HEK293 (cell line): ENCODE measurements around the gene GPR180.

Experiments used
- HOXA7 ChIP-seq: sonication (generic); formaldehyde crosslinking; IDR thresholded peaks from 2 replicates; pipeline ENCODE4 v1.8.1; 2022; ENCODE audit warnings: missing genetic modification reagents, borderline replicate concordance
- IKZF3 ChIP-seq: fragments of 450-650 bp; IDR thresholded peaks from 2 replicates; pipeline ENCODE4 v1.5.0; 2018; ENCODE audit warnings: missing biosample characterization, mild to moderate bottlenecking, missing genetic modification characterization, moderate library complexity
- RBAK ChIP-seq: fragments of 450-650 bp; formaldehyde crosslinking; IDR thresholded peaks from 2 replicates; pipeline ENCODE4 v1.5.1; 2016; ENCODE audit warnings: missing biosample characterization, missing genetic modification characterization
- SALL2 ChIP-seq: fragments of 450-650 bp; formaldehyde crosslinking; IDR thresholded peaks from 2 replicates; pipeline ENCODE4 v1.5.0; 2017; ENCODE audit warnings: missing biosample characterization, mild to moderate bottlenecking, missing genetic modification characterization, borderline replicate concordance
- SCRT1 ChIP-seq: fragments of 450-650 bp; formaldehyde crosslinking; IDR thresholded peaks from 2 replicates; pipeline ENCODE4 v1.5.1; 2016; ENCODE audit warnings: missing biosample characterization, missing genetic modification characterization, borderline replicate concordance
- SCRT2 ChIP-seq: fragments of 450-650 bp; formaldehyde crosslinking; IDR thresholded peaks from 2 replicates; pipeline ENCODE4 v1.5.1; 2016; ENCODE audit warnings: missing biosample characterization, missing genetic modification characterization
- WT1 ChIP-seq: fragments of 450-650 bp; formaldehyde crosslinking; IDR thresholded peaks from 2 replicates; pipeline ENCODE4 v1.5.1; 2016; ENCODE audit warnings: missing biosample characterization, missing genetic modification characterization
- ZBTB11 ChIP-seq: fragments of 450-650 bp; formaldehyde crosslinking; conservative IDR thresholded peaks from 2 replicates; pipeline ENCODE4 v1.5.1; 2016; ENCODE audit warnings: low read depth, missing biosample characterization, missing genetic modification characterization
- ZBTB6 ChIP-seq: fragments of 450-650 bp; formaldehyde crosslinking; IDR thresholded peaks from 2 replicates; pipeline ENCODE4 v1.5.1; 2017; ENCODE audit warnings: missing biosample characterization, missing genetic modification characterization
- ZFHX2 ChIP-seq: fragments of 450-650 bp; formaldehyde crosslinking; conservative IDR thresholded peaks from 2 replicates; pipeline ENCODE4 v1.5.1; 2016; ENCODE audit warnings: missing biosample characterization, missing genetic modification characterization
- ZFP69B ChIP-seq: fragments of 450-650 bp; formaldehyde crosslinking; IDR thresholded peaks from 2 replicates; pipeline ENCODE4 v1.5.1; 2016; ENCODE audit warnings: missing biosample characterization, missing genetic modification characterization
- ZNF223 ChIP-seq: fragments of 450-650 bp; formaldehyde crosslinking; IDR thresholded peaks from 2 replicates; pipeline ENCODE4 v1.5.1; 2016; ENCODE audit warnings: missing biosample characterization, missing genetic modification characterization
- ZNF24 ChIP-seq: fragments of 450-650 bp; formaldehyde crosslinking; IDR thresholded peaks from 2 replicates; pipeline ENCODE4 v1.5.1; 2016; ENCODE audit warnings: missing biosample characterization, missing genetic modification characterization
- ZNF26 ChIP-seq: fragments of 450-650 bp; formaldehyde crosslinking; IDR thresholded peaks from 2 replicates; pipeline ENCODE4 v1.5.1; 2016; ENCODE audit warnings: missing biosample characterization, missing genetic modification characterization
- ZNF274 ChIP-seq, 2 experiments: fragments of 200-500 bp in 1 of 2; fragments of 450-650 bp in 1 of 2; sonication (Bioruptor generic) in 1 of 2; formaldehyde crosslinking in 1 of 2; IDR thresholded peaks; 2 replicates each; pipeline versions ENCODE4 v1.5.1 to v1.6.1; 2014 to 2016; ENCODE audit warnings: borderline replicate concordance in 1 of 2, inconsistent platforms in 1 of 2, low read length in 1 of 2, missing biosample characterization in 1 of 2, missing genetic modification characterization in 1 of 2
- ZNF302 ChIP-seq: fragments of 450-650 bp; formaldehyde crosslinking; IDR thresholded peaks from 2 replicates; pipeline ENCODE4 v1.5.1; 2016; ENCODE audit warnings: missing biosample characterization, missing genetic modification characterization, low read depth
- ZNF391 ChIP-seq: fragments of 450-650 bp; formaldehyde crosslinking; IDR thresholded peaks from 2 replicates; pipeline ENCODE4 v1.5.1; 2016; ENCODE audit warnings: low read depth, missing biosample characterization, missing genetic modification characterization, borderline replicate concordance
- ZNF600 ChIP-seq: fragments of 450-650 bp; formaldehyde crosslinking; IDR thresholded peaks from 2 replicates; pipeline ENCODE4 v1.5.1; 2016; ENCODE audit warnings: missing biosample characterization, missing genetic modification characterization
- ZNF626 ChIP-seq: fragments of 450-650 bp; sonication (Bioruptor Pico); formaldehyde crosslinking; IDR thresholded peaks from 2 replicates; pipeline ENCODE4 v1.5.1; 2018; ENCODE audit warnings: missing biosample characterization, missing genetic modification characterization, inconsistent platforms
- ZNF701 ChIP-seq: fragments of 450-650 bp; formaldehyde crosslinking; IDR thresholded peaks from 2 replicates; pipeline ENCODE4 v1.5.1; 2016; ENCODE audit warnings: missing biosample characterization, missing genetic modification characterization
- ZNF777 ChIP-seq: fragments of 450-650 bp; formaldehyde crosslinking; IDR thresholded peaks from 2 replicates; pipeline ENCODE4 v1.5.1; 2017; ENCODE audit warnings: missing biosample characterization, missing genetic modification characterization, borderline replicate concordance
- TF ChIP-seq, protein P1 (sequence below): fragments of 450-650 bp; formaldehyde crosslinking; IDR thresholded peaks from 2 replicates; pipeline ENCODE4 v1.5.1; 2017; ENCODE audit warnings: missing biosample characterization, missing genetic modification characterization
- TF ChIP-seq, protein P2 (sequence below): fragments of 450-650 bp; formaldehyde crosslinking; IDR thresholded peaks from 2 replicates; pipeline ENCODE4 v1.5.1; 2016; ENCODE audit warnings: missing biosample characterization, missing genetic modification characterization, low read depth
- TF ChIP-seq, protein P3 (sequence below): fragments of 450-650 bp; formaldehyde crosslinking; IDR thresholded peaks from 2 replicates; pipeline ENCODE4 v1.5.1; 2016; ENCODE audit warnings: missing biosample characterization, missing genetic modification characterization, borderline replicate concordance

The GPR180 gene

GRCh38 chr13:94601446-94602431 lies at the start of gene GPR180 (continued):
- peak; percentile 98 for TF ChIP-seq SCRT2 (tag by site-specific recombination)
- peak; percentile 38; the same call in 1 of the 2 replicates for TF ChIP-seq ZBTB11 (tag by site-specific recombination)
- no peak for TF ChIP-seq ZNF24 (tag by site-specific recombination)
- no peak for TF ChIP-seq ZNF777
- TF ChIP-seq ZNF26 (tag by site-specific recombination), result no peak
- TF ChIP-seq ZNF223 (tag by site-specific recombination), result no peak
- TF ChIP-seq IKZF3 (tag by site-specific recombination), result peak; percentile 81
- peak; percentile 81 for TF ChIP-seq ZNF600 (tag by site-specific recombination)
- TF ChIP-seq ZNF274 (IDR thresholded peaks at IDR 0.05; ENCODE audit: low read length), result no peak
- no peak for TF ChIP-seq ZNF274 (tag by site-specific recombination; IDR thresholded peaks at IDR 0.05; ENCODE audit: borderline replicate concordance)
- peak; percentile 67; the same call in 1 of the 2 replicates for TF ChIP-seq ZFP69B
- no peak; the same call in 1 of the 2 replicates for TF ChIP-seq WT1 (tag by site-specific recombination)
- no peak for TF ChIP-seq ZNF701 (tag by site-specific recombination)
- peak; percentile 95 for TF ChIP-seq ZBTB6 (tag by site-specific recombination)
- TF ChIP-seq SALL2 (tag by site-specific recombination), result no peak
- TF ChIP-seq, protein P1, sequence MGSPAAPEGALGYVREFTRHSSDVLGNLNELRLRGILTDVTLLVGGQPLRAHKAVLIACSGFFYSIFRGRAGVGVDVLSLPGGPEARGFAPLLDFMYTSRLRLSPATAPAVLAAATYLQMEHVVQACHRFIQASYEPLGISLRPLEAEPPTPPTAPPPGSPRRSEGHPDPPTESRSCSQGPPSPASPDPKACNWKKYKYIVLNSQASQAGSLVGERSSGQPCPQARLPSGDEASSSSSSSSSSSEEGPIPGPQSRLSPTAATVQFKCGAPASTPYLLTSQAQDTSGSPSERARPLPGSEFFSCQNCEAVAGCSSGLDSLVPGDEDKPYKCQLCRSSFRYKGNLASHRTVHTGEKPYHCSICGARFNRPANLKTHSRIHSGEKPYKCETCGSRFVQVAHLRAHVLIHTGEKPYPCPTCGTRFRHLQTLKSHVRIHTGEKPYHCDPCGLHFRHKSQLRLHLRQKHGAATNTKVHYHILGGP (tag by site-specific recombination), result no peak
- no peak for TF ChIP-seq HOXA7 (CRISPR knock-in tag)
- TF ChIP-seq, protein P2, sequence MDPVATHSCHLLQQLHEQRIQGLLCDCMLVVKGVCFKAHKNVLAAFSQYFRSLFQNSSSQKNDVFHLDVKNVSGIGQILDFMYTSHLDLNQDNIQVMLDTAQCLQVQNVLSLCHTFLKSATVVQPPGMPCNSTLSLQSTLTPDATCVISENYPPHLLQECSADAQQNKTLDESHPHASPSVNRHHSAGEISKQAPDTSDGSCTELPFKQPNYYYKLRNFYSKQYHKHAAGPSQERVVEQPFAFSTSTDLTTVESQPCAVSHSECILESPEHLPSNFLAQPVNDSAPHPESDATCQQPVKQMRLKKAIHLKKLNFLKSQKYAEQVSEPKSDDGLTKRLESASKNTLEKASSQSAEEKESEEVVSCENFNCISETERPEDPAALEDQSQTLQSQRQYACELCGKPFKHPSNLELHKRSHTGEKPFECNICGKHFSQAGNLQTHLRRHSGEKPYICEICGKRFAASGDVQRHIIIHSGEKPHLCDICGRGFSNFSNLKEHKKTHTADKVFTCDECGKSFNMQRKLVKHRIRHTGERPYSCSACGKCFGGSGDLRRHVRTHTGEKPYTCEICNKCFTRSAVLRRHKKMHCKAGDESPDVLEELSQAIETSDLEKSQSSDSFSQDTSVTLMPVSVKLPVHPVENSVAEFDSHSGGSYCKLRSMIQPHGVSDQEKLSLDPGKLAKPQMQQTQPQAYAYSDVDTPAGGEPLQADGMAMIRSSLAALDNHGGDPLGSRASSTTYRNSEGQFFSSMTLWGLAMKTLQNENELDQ (tag by site-specific recombination), result no peak
- TF ChIP-seq RBAK, result no peak
- no peak for TF ChIP-seq ZNF391 (tag by site-specific recombination)
- TF ChIP-seq, protein P3, sequence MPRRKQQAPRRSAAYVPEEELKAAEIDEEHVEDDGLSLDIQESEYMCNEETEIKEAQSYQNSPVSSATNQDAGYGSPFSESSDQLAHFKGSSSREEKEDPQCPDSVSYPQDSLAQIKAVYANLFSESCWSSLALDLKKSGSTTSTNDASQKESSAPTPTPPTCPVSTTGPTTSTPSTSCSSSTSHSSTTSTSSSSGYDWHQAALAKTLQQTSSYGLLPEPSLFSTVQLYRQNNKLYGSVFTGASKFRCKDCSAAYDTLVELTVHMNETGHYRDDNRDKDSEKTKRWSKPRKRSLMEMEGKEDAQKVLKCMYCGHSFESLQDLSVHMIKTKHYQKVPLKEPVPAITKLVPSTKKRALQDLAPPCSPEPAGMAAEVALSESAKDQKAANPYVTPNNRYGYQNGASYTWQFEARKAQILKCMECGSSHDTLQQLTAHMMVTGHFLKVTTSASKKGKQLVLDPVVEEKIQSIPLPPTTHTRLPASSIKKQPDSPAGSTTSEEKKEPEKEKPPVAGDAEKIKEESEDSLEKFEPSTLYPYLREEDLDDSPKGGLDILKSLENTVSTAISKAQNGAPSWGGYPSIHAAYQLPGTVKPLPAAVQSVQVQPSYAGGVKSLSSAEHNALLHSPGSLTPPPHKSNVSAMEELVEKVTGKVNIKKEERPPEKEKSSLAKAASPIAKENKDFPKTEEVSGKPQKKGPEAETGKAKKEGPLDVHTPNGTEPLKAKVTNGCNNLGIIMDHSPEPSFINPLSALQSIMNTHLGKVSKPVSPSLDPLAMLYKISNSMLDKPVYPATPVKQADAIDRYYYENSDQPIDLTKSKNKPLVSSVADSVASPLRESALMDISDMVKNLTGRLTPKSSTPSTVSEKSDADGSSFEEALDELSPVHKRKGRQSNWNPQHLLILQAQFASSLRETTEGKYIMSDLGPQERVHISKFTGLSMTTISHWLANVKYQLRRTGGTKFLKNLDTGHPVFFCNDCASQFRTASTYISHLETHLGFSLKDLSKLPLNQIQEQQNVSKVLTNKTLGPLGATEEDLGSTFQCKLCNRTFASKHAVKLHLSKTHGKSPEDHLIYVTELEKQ (tag by site-specific recombination), result no peak
- TF ChIP-seq ZNF302, result no peak
- no peak for TF ChIP-seq ZNF626 (tag by site-specific recombination)
- peak; percentile 45; the same call in 1 of the 2 replicates for TF ChIP-seq SCRT1 (tag by site-specific recombination)
- peak; percentile 73 for TF ChIP-seq ZFHX2 (tag by site-specific recombination)
